ENCODE data around the gene XKR7. TPM values are rescaled to one million over a fixed set of nuclear protein-coding genes. Genes with fewer than 3 reads are reported as not detected.
"Not testable (repeated sequence)": the region's sequence is repeated elsewhere in the genome, so short reads cannot be mapped to it uniquely, and the experiment has no call there.

The XKR7 gene
- under 1 TPM; 0.20 to 0.47 (median 0.33) TPM for polyA plus RNA-seq (ENCODE audit: insufficient read length in 4 of 4)

DNA sequence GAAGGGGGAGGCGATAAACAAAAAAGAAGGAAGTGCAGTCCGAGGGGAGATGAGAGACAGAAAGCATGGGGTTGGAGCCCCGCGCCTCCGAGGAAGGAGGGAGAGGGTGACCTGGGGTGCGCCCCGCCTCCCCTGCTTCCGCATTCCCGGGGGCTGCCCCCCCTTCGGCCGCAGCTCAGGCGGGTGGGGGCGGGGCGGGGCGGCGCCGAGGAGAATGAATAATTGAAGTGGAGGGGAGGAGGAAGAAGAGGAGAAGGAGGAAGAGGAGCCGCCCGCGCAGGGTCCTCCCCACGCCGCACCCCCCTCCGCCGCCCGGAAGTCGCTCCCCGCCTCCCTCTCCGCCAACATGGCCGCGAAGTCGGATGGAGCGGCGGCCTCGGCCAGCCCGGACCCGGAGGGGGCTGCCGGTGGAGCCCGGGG, at the start of gene XKR7:
TSS of gene XKR7 (plus strand) at position 322 of the 420 bp plus-strand sequence. CDS start at position 347, 25 bp downstream.
- no peak for DNase-seq (ENCODE audit: low read depth in 4 of 4, low spot score in 3 of 4)

DNA sequence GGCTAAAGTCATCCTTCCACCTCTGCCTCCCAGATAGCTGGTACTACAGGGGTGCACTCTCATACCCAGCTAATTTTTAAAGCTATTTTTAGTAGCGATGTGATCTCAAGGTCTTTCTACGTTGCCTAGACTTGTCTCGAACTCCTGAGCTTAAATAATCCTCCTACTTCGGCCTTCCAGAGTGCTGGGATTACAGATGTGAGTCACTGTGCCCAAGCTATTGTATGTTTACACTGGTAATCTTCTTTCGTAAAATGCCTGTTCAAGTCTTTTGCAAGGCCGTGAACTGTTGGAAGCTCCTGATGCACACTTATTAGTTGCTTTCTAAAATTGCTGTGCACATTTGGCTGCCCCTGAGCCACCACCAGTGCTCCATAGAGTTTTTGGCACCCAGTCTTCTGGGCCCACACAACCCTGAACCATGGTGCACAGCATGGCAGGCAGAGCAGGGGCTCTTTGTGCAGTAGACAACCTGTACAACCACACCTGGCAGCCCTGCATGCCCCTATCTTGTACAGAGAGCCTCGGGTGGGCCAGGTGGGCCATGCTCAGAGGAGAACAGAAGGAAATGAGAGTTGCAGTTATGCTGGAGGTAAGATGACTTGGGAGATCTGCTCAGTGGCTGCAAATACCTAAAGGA, 49.4 kb upstream of the XKR7 start:
- no peak for DNase-seq (ENCODE audit: low read depth in 4 of 4, low spot score in 3 of 4)

DNA sequence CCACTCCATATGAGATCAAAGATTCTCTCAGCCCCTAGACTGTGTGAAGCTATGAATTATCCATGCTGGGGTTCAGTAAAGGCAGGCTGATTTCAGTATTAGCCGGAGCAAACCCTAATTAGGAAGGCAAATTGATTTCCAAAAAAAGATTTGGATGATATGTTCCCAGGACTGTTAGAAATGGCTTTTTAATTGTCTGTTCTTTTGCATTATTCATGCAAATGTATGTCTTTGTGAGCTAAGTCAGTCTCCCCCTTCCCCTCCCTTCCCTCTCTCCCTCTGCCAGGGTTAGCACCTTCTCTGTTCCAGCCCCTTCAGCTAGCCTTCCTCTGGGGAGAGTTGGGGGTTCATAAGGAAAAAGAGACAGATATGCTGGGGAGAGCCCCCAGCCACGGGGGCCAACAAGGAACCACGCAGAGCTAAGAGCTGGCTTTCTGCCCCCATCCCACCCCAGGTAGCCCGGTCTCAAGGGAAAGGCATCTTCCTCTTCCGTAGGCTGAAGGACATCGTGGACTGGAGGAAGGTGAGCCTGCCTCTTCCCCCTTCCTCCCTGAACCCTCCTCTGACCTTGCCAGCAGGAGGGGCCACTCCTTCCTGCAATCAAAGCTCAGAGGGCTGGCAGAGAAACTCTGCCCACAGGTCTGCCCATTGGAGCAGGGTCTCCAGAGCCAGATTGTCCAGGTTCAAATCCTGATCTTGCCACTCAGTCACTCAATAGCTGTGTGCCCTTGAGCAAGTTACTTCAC, 48.4 kb upstream of the XKR7 start:
- DNase-seq (ENCODE audit: low read depth in 4 of 4, low spot score in 3 of 4): no peak

DNA sequence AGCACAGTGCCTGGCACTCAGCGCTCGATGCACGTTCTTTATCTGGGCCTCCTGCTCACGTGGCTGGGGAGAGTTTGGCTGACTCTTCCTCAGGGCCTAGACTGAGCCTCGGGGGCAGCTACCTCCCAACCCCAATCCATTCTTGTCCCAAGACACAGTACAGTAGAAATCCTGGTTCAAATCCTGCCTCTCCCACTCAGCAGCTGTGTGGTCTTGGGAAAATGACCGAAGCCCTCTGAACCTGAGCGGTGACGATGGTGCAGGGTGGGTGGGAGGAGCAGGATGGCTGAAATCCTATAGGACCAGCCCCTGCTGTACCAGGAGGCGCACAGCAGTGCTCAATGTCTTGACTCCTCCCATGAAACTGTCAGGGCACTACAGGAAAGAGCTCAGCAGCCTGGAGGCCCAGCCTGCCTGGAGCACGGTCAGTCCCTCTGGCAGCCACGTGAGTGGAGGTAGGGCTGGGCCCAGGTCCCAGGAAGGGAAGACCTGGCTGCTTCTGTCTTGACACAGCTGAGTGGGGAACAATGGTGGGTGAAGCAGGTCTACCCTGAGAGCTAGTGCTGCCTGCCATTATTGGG, 47.6 kb upstream of the XKR7 start:
- no peak for DNase-seq (ENCODE audit: low read depth in 4 of 4, low spot score in 3 of 4)

GRCh38 chr20:31921480-31921879, 46.5 kb upstream of the XKR7 start:
- not testable (repeated sequence) for DNase-seq (ENCODE audit: low read depth in 4 of 4, low spot score in 3 of 4)

- DNase-seq (ENCODE audit: low read depth in 4 of 4, low spot score in 3 of 4): no peak
Measured at GRCh38 chr20:31922181-31922580, 45.8 kb upstream of the XKR7 start.

GRCh38 chr20:31922588-31922987, 45.4 kb upstream of the XKR7 start:
- DNase-seq (ENCODE audit: low read depth in 4 of 4, low spot score in 3 of 4): no peak

- DNase-seq (ENCODE audit: low read depth in 4 of 4, low spot score in 3 of 4): no peak
Measured at GRCh38 chr20:31923388-31924331, 44.3 kb upstream of the XKR7 start.

GRCh38 chr20:31924561-31924960, 43.4 kb upstream of the XKR7 start:
- no peak for DNase-seq (ENCODE audit: low read depth in 4 of 4, low spot score in 3 of 4)

DNA sequence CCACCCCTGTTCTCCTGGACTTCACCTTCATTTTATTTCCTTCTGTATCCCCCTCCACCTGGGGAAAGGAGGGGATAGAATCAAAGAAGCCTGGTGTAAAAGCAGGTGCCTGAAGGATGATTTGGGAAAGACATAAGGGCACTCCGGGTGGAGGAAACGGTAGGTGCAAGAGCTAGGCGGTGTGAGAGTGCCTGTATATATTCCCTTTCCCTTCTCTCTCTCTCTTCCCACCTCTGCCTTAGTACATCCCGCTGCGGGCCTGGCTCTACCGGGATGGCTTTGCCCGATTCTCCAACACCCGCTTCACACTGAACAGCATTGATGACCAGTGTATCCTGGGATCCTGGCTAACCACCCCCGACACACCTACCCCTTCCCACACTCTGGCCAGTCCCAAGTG, 42.3 kb upstream of the XKR7 start:
- no peak for DNase-seq (ENCODE audit: low read depth in 4 of 4, low spot score in 3 of 4)

- no peak for DNase-seq (ENCODE audit: low read depth in 4 of 4, low spot score in 3 of 4)
Measured at GRCh38 chr20:31926493-31926892, 41.5 kb upstream of the XKR7 start.

DNA sequence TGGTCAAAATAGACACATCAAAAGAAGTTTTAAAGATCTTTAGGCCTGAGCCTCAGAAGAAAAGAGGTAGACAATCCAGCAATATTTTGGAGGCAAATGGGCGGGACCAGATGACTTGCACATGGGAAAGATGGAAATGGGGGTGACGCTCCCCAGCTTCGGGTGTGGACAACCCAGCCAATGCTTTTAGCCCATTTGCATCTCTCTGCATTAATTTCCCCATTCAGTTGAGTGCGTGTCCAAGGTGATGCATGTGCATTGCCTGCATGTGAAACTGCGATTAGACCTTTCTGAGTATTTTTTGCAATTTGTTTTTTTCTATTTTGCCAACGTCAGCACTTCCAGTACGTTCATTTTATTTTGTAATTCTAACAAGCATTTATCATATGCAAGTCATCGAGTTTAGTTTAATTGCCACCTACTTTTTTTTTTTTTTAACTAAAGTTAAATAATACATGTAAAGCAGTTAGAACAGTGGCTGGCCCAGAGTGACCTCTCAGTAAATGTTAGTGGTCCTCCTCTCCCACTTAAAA, 40.3 kb upstream of the XKR7 start:
- no peak for DNase-seq (ENCODE audit: low read depth in 4 of 4, low spot score in 3 of 4)

GRCh38 chr20:31929631-31930030, 38.3 kb upstream of the XKR7 start:
- not testable (repeated sequence) for DNase-seq (ENCODE audit: low read depth in 4 of 4, low spot score in 3 of 4)

DNA sequence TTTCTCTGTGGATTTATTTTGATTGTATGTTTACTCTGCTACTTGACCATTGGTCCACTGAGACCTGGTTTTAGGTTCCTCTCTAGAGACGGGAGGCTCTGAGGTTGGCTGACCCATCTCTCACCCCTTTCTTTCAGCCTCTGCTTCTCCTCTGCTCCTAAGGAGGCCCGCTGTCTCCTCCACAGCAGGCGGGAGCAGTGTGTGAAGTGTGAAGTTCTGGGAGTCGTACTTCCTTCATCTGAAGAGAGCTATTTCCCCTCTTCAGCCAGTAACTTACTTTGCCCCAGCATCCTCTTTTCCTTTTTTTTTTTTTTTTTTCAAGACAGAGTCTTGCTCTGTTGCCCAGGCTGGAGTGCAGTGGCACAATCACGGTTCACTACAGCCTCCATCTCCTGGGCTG, 37.2 kb upstream of the XKR7 start:
- DNase-seq (ENCODE audit: low read depth in 4 of 4, low spot score in 3 of 4): no peak

GRCh38 chr20:31933698-31934097, 34.3 kb upstream of the XKR7 start:
- DNase-seq (ENCODE audit: low read depth in 4 of 4, low spot score in 3 of 4): no peak

- no peak for DNase-seq (ENCODE audit: low read depth in 4 of 4, low spot score in 3 of 4)
Measured at GRCh38 chr20:31934491-31934890, 33.5 kb upstream of the XKR7 start.

DNA sequence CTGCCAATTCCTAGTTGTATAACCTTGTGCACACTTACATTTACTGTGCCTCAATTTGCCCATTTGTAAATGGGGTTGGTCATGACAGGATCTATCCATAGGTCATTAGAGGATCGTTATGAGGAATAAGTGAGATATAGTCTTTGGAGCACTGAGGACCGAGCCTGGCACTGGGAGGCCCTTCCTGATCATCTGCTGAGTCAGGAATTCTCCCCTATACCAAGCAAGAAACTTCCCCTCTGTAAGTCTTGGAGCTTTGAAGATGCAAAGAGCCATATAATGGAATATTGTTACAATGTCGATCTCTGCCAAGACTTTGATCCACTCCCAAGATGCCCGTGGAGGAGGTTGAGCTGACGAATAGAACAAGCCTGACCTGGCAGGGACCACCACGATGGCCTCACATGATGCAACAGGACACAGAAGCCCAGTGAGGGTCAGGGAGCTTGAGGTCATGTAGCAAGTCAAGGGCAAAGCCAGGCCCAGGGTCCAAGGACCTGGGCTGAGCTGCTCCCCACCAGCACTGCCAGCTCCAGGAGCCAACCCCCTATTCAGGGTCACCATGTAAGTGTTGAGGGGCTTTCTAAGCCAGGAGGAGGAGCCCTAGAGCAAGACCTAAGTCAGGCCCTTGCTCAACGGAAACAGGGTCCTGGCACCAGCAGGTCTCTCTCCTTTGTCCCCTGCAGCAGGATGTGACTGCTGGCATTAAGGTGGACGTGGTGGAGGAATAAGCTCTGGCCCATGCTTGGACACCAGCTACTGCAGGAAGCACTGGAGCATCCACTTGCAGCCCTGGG, 32.8 kb upstream of the XKR7 start:
- no peak for DNase-seq (ENCODE audit: low read depth in 4 of 4, low spot score in 3 of 4)

- DNase-seq (ENCODE audit: low read depth in 4 of 4, low spot score in 3 of 4): no peak
Measured at GRCh38 chr20:31936420-31936819, 31.5 kb upstream of the XKR7 start.

- DNase-seq (ENCODE audit: low read depth in 4 of 4, low spot score in 3 of 4): no peak
Measured at GRCh38 chr20:31937820-31938219, 30.1 kb upstream of the XKR7 start.

DNA sequence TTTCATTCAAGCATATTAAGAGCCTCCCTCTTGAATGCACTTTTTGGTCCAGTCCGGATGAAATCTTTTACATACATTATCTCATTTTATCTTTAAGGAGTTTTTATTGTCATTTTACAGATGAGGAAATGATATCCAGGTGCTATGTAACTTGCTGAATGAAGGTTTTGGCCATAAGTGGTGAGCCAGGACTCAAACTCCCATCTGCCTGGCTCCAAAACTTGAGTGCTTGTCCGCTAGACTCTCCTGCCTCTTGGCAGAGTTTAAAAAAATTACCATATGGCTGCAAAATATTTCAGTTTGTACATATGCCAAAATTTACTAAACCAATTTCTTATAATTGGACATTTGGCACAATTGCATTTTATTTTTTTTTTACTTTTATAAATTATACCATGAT, 28.3 kb upstream of the XKR7 start:
- no peak for DNase-seq (ENCODE audit: low read depth in 4 of 4, low spot score in 3 of 4)
